Measurements from ENCODE around the gene ZBTB46. TPM values are rescaled to one million over a fixed set of nuclear protein-coding genes. Genes with fewer than 3 reads are reported as not detected.
"Not testable (repeated sequence)": the region's sequence is repeated elsewhere in the genome, so short reads cannot be mapped to it uniquely, and the experiment has no call there.

Gene ZBTB46
- total and polyA plus RNA-seq, 2 experiments from 2014 or later, result 2.0 to 4.0 TPM

DNA sequence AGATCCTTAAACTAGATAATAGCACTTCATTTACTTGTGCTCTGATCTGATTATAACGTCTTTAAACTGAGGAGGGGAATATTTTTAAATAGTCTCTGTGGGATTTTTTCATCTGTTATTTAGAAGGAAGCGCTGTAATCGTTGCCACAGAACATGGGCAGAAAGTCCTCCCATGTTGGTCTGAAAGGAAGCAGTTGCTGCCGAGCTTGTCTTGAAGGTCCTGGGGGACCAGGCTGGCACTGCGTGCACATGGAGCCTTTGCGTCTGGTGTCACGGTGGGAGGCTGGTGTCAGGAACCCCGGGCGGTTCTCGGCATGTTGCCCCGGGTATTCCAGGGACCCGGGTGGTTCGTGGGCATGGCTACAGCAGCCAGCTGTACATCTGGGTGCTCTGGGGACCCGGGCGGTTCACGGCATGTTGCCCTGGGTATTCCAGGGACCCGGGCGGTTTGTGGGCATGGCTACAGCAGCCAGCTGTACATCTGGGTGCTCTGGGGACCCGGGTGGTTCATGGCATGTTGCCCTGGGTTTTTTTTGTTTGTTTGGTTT is 45.5 kb upstream of the ZBTB46 start:
- Histone ChIP-seq H3K4me1 (ENCODE audit: insufficient read depth) (no peaks in the 10 kb centered on the region), H3K27me3 (no peaks in the 10 kb centered on the region), H3K79me2 (peaks cover 45% of the 10 kb centered on the region), H3K9me3 (ENCODE audit: low read depth) (no peaks in the 10 kb centered on the region), H4K20me1 (ENCODE audit: insufficient read depth, poor library complexity, severe bottlenecking) (peaks cover 22% of the 10 kb centered on the region), H3K27ac (no peak overlapping the region), H3K9me2 (replicated peaks; ENCODE audit: insufficient read depth) (no peaks in the 10 kb centered on the region), H3K4me3 (no peak overlapping the region), H2AFZ (no peak overlapping the region), H3K36me3 (replicated peaks; ENCODE audit: insufficient read depth, low read depth) (no peaks in the 10 kb centered on the region), H3K4me2 (no peak overlapping the region)
- 97% methylated on average over 18 of the region's 19 CpGs for WGBS (ENCODE audit: low lambda C conversion rate, missing lambda C conversion rate)
- DNase-seq (ENCODE audit: low spot score), result no peak
- TF ChIP-seq, protein P1, sequence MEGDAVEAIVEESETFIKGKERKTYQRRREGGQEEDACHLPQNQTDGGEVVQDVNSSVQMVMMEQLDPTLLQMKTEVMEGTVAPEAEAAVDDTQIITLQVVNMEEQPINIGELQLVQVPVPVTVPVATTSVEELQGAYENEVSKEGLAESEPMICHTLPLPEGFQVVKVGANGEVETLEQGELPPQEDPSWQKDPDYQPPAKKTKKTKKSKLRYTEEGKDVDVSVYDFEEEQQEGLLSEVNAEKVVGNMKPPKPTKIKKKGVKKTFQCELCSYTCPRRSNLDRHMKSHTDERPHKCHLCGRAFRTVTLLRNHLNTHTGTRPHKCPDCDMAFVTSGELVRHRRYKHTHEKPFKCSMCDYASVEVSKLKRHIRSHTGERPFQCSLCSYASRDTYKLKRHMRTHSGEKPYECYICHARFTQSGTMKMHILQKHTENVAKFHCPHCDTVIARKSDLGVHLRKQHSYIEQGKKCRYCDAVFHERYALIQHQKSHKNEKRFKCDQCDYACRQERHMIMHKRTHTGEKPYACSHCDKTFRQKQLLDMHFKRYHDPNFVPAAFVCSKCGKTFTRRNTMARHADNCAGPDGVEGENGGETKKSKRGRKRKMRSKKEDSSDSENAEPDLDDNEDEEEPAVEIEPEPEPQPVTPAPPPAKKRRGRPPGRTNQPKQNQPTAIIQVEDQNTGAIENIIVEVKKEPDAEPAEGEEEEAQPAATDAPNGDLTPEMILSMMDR (IDR thresholded peaks at IDR 0.05; ENCODE audit: poor library complexity), result no peak
- TF ChIP-seq EZH2 (IDR thresholded peaks at IDR 0.05; ENCODE audit: borderline replicate concordance) (no peak), EZH2phosphoT487 (IDR thresholded peaks at IDR 0.05; ENCODE audit: low read depth, severe bottlenecking, unreplicated experiment) (no peak)

DNA sequence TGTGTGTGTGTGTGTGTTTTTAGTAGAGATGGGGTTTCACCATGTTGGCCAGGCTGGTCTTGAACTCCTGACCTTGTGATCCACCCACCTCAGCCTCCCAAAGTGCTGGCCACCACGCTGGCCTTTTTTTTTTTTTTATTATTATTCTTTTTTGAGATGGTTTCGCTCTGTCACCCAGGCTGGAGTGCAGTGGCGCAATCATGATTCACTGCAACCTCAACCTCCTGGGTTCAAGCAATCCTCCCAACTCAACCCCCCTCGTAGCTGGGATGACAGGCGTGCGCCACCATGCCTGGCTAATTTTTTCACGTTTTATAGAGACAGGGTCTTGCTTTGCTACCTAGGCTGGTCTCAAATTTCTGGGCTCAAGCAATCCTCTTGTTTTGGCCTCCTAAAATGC is 43.2 kb upstream of the ZBTB46 start:
- not testable (repeated sequence) for H3K4me3 ChIP-seq; H3K36me3 ChIP-seq (replicated peaks; ENCODE audit: insufficient read depth, low read depth); H3K27ac ChIP-seq

DNA sequence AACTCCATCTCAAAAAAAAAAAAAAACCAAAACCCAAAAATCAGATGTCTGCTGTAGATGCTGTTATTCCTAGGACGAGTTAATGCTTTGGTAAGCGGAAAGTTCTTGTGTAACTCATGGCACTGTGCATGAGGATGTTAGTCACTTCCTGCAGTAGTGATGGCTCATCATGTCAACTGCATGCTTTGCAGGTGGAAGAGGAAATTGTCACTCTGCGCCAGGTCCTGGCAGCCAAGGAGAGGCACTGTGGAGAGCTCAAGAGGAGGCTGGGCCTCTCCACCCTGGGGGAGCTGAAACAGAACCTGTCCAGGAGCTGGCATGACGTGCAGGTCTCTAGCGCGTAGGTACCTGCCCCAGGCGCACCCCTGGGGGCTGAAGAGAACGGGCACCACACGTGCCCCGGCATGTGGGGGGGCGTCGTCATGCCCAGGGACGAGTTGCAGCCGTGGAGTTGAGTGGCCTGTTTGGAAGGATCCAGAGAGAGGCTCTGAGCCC is 42.5 kb upstream of the ZBTB46 start:
- no peak for DNase-seq (ENCODE audit: low spot score)
- no peak for TF ChIP-seq EZH2 (IDR thresholded peaks at IDR 0.05; ENCODE audit: borderline replicate concordance)
- TF ChIP-seq EZH2phosphoT487 (IDR thresholded peaks at IDR 0.05; ENCODE audit: low read depth, severe bottlenecking, unreplicated experiment), result no peak
- TF ChIP-seq, protein P1 (IDR thresholded peaks at IDR 0.05; ENCODE audit: poor library complexity), result no peak
- Histone ChIP-seq H3K4me1 (ENCODE audit: insufficient read depth) (no peaks in the 10 kb centered on the region), H3K4me2 (no peak overlapping the region), H3K36me3 (replicated peaks; ENCODE audit: insufficient read depth, low read depth) (no peaks in the 10 kb centered on the region), H3K9me3 (ENCODE audit: low read depth) (no peaks in the 10 kb centered on the region), H3K27ac (no peak overlapping the region), H3K9me2 (replicated peaks; ENCODE audit: insufficient read depth) (no peaks in the 10 kb centered on the region), H3K4me3 (no peak overlapping the region), H4K20me1 (ENCODE audit: insufficient read depth, poor library complexity, severe bottlenecking) (peaks cover 19% of the 10 kb centered on the region), H2AFZ (no peak overlapping the region), H3K79me2 (peaks cover 58% of the 10 kb centered on the region), H3K27me3 (no peaks in the 10 kb centered on the region)
- 96% methylated on average over 14 of the region's 14 CpGs for WGBS (ENCODE audit: low lambda C conversion rate, missing lambda C conversion rate)

More for the DNA sequence above, 43.2 kb upstream of the ZBTB46 start:
- H3K9me3 ChIP-seq (ENCODE audit: low read depth); H2AFZ ChIP-seq; H3K4me2 ChIP-seq; H3K9me2 ChIP-seq (replicated peaks; ENCODE audit: insufficient read depth); H3K4me1 ChIP-seq (ENCODE audit: insufficient read depth); DNase-seq (ENCODE audit: low spot score); H3K27me3 ChIP-seq: not testable (repeated sequence)
- Histone ChIP-seq H4K20me1 (ENCODE audit: insufficient read depth, poor library complexity, severe bottlenecking) (peaks cover 22% of the 10 kb centered on the region), H3K79me2 (peaks cover 53% of the 10 kb centered on the region)
- 96% methylated on average over 7 of the region's 7 CpGs for WGBS (ENCODE audit: low lambda C conversion rate, missing lambda C conversion rate)

DNA sequence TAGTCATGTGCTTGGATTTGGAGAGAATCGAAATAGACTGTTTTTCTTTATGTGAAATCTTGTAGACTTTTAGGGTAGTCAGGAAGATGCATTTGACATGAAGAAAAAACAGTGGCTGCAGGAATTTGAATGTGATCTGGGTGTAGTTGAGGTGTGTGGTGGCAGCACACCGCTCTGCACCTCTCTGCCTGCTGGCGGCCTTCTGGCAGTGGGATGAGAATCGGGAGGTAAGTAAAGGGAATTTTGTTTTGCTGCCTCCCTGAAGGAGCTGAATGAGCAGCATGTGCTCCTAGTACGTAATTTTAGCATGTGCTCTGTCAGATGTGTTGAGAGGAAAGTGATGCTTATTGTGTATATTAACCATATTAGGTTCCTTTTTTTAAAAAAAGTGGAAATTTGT is 37.2 kb upstream of the ZBTB46 start:
- no peak overlapping the region for H2AFZ ChIP-seq
- H3K79me2 ChIP-seq, result peaks cover 54% of the 10 kb centered on the region
- 99% methylated on average over 5 of the region's 5 CpGs for WGBS (ENCODE audit: low lambda C conversion rate, missing lambda C conversion rate)
- H3K27ac ChIP-seq, result no peak overlapping the region
- no peak overlapping the region for H3K4me2 ChIP-seq
- no peak overlapping the region for H3K4me3 ChIP-seq
- H3K9me2 ChIP-seq (replicated peaks; ENCODE audit: insufficient read depth), result no peaks in the 10 kb centered on the region
- H4K20me1 ChIP-seq (ENCODE audit: insufficient read depth, poor library complexity, severe bottlenecking), result peaks cover 10% of the 10 kb centered on the region
- TF ChIP-seq, protein P1 (IDR thresholded peaks at IDR 0.05; ENCODE audit: poor library complexity), result no peak
- TF ChIP-seq EZH2 (IDR thresholded peaks at IDR 0.05; ENCODE audit: borderline replicate concordance) (no peak), EZH2phosphoT487 (IDR thresholded peaks at IDR 0.05; ENCODE audit: low read depth, severe bottlenecking, unreplicated experiment) (no peak)
- no peaks in the 10 kb centered on the region for H3K27me3 ChIP-seq
- no peaks in the 10 kb centered on the region for H3K36me3 ChIP-seq (replicated peaks; ENCODE audit: insufficient read depth, low read depth)
- H3K4me1 ChIP-seq (ENCODE audit: insufficient read depth), result peaks cover 14% of the 10 kb centered on the region
- H3K9me3 ChIP-seq (ENCODE audit: low read depth), result no peaks in the 10 kb centered on the region
- no peak for DNase-seq (ENCODE audit: low spot score)

DNA sequence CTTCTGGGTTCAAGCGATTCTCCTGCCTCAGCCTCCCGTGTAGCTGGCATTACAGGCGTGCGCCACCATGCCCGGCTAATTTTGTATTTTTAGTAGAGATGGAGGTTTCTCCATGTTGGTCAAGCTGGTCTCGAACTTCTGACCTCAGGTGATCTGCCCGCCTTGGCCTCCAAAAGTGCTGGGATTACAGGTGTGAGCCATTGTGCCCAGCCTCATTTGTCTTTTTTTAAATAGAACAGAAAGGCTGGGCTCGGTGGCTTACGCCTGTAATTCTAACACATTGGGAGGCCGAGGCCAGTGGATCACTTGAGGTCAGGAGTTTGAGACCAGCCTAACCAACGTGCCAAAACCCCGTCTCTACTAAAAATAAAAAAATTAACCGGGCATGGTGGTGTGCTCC is 36.0 kb upstream of the ZBTB46 start:
- 97% methylated on average over 13 of the region's 13 CpGs for WGBS (ENCODE audit: low lambda C conversion rate, missing lambda C conversion rate)

More for the DNA sequence above, 36.0 kb upstream of the ZBTB46 start:
- not testable (repeated sequence) for H3K9me3 ChIP-seq (ENCODE audit: low read depth); H3K9me2 ChIP-seq (replicated peaks; ENCODE audit: insufficient read depth); H3K27ac ChIP-seq; H3K27me3 ChIP-seq; H2AFZ ChIP-seq; H3K36me3 ChIP-seq (replicated peaks; ENCODE audit: insufficient read depth, low read depth); DNase-seq (ENCODE audit: low spot score); H3K4me3 ChIP-seq; H4K20me1 ChIP-seq (ENCODE audit: insufficient read depth, poor library complexity, severe bottlenecking)
- Histone ChIP-seq H3K79me2 (peaks cover 49% of the 10 kb centered on the region), H3K4me1 (ENCODE audit: insufficient read depth) (peaks cover 15% of the 10 kb centered on the region), H3K4me2 (peak overlapping the region; percentile 88)

Data from hepatocyte (in vitro differentiated cells).